HepG2 (cell line): ENCODE data around the gene CCDC86. TPM values are rescaled to one million over a fixed set of nuclear protein-coding genes. Genes with fewer than 3 reads are reported as not detected.
A peak's percentile ranks its signal among the peaks of the same experiment; 100 is the strongest.

Experiments used
- CCDC6 ChIP-seq: sonication (generic); formaldehyde crosslinking; IDR thresholded peaks from 2 replicates; pipeline ENCODE4 v1.8.1; 2022; ENCODE audit warnings: mild to moderate bottlenecking, missing genetic modification reagents, moderate library complexity
- FOSL1 ChIP-seq: sonication (generic); formaldehyde crosslinking; IDR thresholded peaks from 2 replicates; pipeline ENCODE4 v1.9.0; 2021; ENCODE audit warnings: missing genetic modification reagents, borderline replicate concordance
- FOXA3 ChIP-seq: IDR thresholded peaks from 2 replicates; pipeline ENCODE4 v1.6.1; 2016; ENCODE audit warnings: missing genetic modification reagents, missing compliant biosample characterization
- FOXJ3 ChIP-seq: sonication (generic); formaldehyde crosslinking; IDR thresholded peaks from 2 replicates; pipeline ENCODE4 v1.4.0; 2020; ENCODE audit warnings: missing genetic modification reagents, mild to moderate bottlenecking, borderline replicate concordance
- GATAD2A ChIP-seq: IDR thresholded peaks from 2 replicates; pipeline ENCODE4 v1.6.1; 2016
- JARID2 ChIP-seq: sonication (generic); formaldehyde crosslinking; IDR thresholded peaks from 2 replicates; pipeline ENCODE4 v1.8.1; 2023; ENCODE audit warnings: missing genetic modification reagents, inconsistent platforms; ENCODE audit not compliant: insufficient replicate concordance
- JUN ChIP-seq: sonication (generic); formaldehyde crosslinking; IDR thresholded peaks from 2 replicates; pipeline ENCODE4 v1.4.0; 2020; ENCODE audit warnings: mild to moderate bottlenecking, missing genetic modification reagents
- MAF1 ChIP-seq: sonication (generic); formaldehyde crosslinking; IDR thresholded peaks from 2 replicates; pipeline ENCODE4 v1.5.0; 2020; ENCODE audit warnings: missing genetic modification reagents, borderline replicate concordance
- NONO ChIP-seq, 2 experiments: fragments of 450-650 bp in 1 of 2; sonication (generic) in 1 of 2; formaldehyde crosslinking in 1 of 2; IDR thresholded peaks in 1 of 2; conservative IDR thresholded peaks in 1 of 2; 2 replicates each; pipeline versions ENCODE4 v1.6.1 to v1.8.0; 2017 to 2022; ENCODE audit warnings: mild to moderate bottlenecking in 1 of 2, missing genetic modification reagents in 1 of 2, moderate library complexity in 1 of 2
- PRDM15 ChIP-seq: sonication (generic); formaldehyde crosslinking; IDR thresholded peaks from 2 replicates; pipeline ENCODE4 v1.4.0; 2020; ENCODE audit warnings: missing genetic modification reagents
- RBAK ChIP-seq: sonication (generic); formaldehyde crosslinking; IDR thresholded peaks from 2 replicates; pipeline ENCODE4 v1.5.1; 2020; ENCODE audit warnings: mild to moderate bottlenecking, missing genetic modification reagents
- REXO4 ChIP-seq: sonication (generic); formaldehyde crosslinking; IDR thresholded peaks from 2 replicates; pipeline ENCODE4 v1.8.0; 2022; ENCODE audit warnings: missing genetic modification reagents, mild to moderate bottlenecking, borderline replicate concordance
- RFX3 ChIP-seq: IDR thresholded peaks from 2 replicates; pipeline ENCODE4 v1.6.1; 2016; ENCODE audit warnings: missing biosample characterization, missing genetic modification reagents
- SMAD3 ChIP-seq: sonication (generic); formaldehyde crosslinking; IDR thresholded peaks from 2 replicates; pipeline ENCODE4 v1.4.0; 2020; ENCODE audit warnings: missing genetic modification reagents
- SMYD3 ChIP-seq: sonication (generic); formaldehyde crosslinking; IDR thresholded peaks from 2 replicates; pipeline ENCODE4 v1.8.1; 2023; ENCODE audit warnings: mild to moderate bottlenecking, missing genetic modification reagents
- SNAPC2 ChIP-seq: sonication (generic); formaldehyde crosslinking; IDR thresholded peaks from 2 replicates; pipeline ENCODE4 v1.8.1; 2022; ENCODE audit warnings: mild to moderate bottlenecking, missing genetic modification reagents
- ZBTB21 ChIP-seq: sonication (generic); formaldehyde crosslinking; IDR thresholded peaks from 2 replicates; pipeline ENCODE4 v1.4.0; 2020; ENCODE audit warnings: missing genetic modification reagents
- ZC3H4 ChIP-seq: sonication (generic); formaldehyde crosslinking; IDR thresholded peaks from 2 replicates; pipeline ENCODE4 v1.4.0; 2020; ENCODE audit warnings: missing genetic modification reagents, borderline replicate concordance
- ZFY ChIP-seq: sonication (generic); formaldehyde crosslinking; IDR thresholded peaks from 2 replicates; pipeline ENCODE4 v1.4.0; 2020; ENCODE audit warnings: missing genetic modification reagents
- ZFYVE20 ChIP-seq: sonication (generic); formaldehyde crosslinking; IDR thresholded peaks from 2 replicates; pipeline ENCODE4 v1.8.0; 2023; ENCODE audit warnings: low read depth, mild to moderate bottlenecking, moderate library complexity, missing genetic modification reagents, borderline replicate concordance
- ZNF557 ChIP-seq: sonication (generic); formaldehyde crosslinking; IDR thresholded peaks from 2 replicates; pipeline ENCODE4 v1.4.0; 2020; ENCODE audit warnings: missing genetic modification reagents
- ZNF839 ChIP-seq: sonication (generic); formaldehyde crosslinking; IDR thresholded peaks from 2 replicates; pipeline ENCODE4 v1.4.0; 2020; ENCODE audit warnings: missing genetic modification reagents, mild to moderate bottlenecking, borderline replicate concordance
- ZSCAN29 ChIP-seq: sonication (generic); formaldehyde crosslinking; conservative IDR thresholded peaks from 2 replicates; pipeline ENCODE4 v1.4.0; 2020; ENCODE audit warnings: mild to moderate bottlenecking, missing genetic modification reagents
- ZZZ3 ChIP-seq: sonication (generic); formaldehyde crosslinking; IDR thresholded peaks from 2 replicates; pipeline ENCODE4 v1.4.0; 2020; ENCODE audit warnings: missing genetic modification reagents, mild to moderate bottlenecking, borderline replicate concordance
- polyA plus RNA-seq, 8 experiments: library from polyadenylated mRNA; depleted of rRNA in 3 of 8; stranded (reverse) in 7 of 8; unstranded in 1 of 8; fragments of >200 nt; fragmentation: Illumina TruSeq in 4 of 8; extraction: Trizol in 4 of 8; gene quantifications; 2 replicates each; pipeline versions ENCODE4 v1.2.1 to v1.2.3, GENCODE V29; 2011 to 2016; ENCODE audit warnings: low read depth in 4 of 8, missing spikeins in 1 of 8, mixed read lengths in 1 of 8; ENCODE audit not compliant: insufficient read depth in 1 of 8
- total RNA-seq, 5 experiments: library from RNA; depleted of rRNA; stranded (reverse); fragments of >200 nt; fragmentation: Illumina TruSeq; extraction: Trizol; gene quantifications; 2 replicates each; pipeline ENCODE4 v1.2.3, GENCODE V29; 2016; ENCODE audit warnings: low read depth in 1 of 5
- TF ChIP-seq, protein P1 (sequence below): sonication (generic); formaldehyde crosslinking; IDR thresholded peaks from 2 replicates; pipeline ENCODE4 v1.4.0; 2020; ENCODE audit warnings: missing genetic modification reagents

The CCDC86 gene
- total and polyA plus RNA-seq, 2 of the 13 experiments (the other 11 are each of a cell fraction or from before 2014, with no cell fraction given), result 33.8 to 37.6 TPM

- TF ChIP-seq, protein P1, sequence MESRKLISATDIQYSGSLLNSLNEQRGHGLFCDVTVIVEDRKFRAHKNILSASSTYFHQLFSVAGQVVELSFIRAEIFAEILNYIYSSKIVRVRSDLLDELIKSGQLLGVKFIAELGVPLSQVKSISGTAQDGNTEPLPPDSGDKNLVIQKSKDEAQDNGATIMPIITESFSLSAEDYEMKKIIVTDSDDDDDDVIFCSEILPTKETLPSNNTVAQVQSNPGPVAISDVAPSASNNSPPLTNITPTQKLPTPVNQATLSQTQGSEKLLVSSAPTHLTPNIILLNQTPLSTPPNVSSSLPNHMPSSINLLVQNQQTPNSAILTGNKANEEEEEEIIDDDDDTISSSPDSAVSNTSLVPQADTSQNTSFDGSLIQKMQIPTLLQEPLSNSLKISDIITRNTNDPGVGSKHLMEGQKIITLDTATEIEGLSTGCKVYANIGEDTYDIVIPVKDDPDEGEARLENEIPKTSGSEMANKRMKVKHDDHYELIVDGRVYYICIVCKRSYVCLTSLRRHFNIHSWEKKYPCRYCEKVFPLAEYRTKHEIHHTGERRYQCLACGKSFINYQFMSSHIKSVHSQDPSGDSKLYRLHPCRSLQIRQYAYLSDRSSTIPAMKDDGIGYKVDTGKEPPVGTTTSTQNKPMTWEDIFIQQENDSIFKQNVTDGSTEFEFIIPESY (CRISPR knock-in tag), result peak; percentile 57; the same call in 1 of the 2 replicates
- TF ChIP-seq JUN (CRISPR knock-in tag) (no peak), ZNF557 (CRISPR knock-in tag) (no peak), ZNF839 (CRISPR knock-in tag) (no peak), SMAD3 (CRISPR knock-in tag) (peak; percentile 81; the same call in 1 of the 2 replicates), MAF1 (CRISPR knock-in tag) (peak; percentile 68; the same call in 1 of the 2 replicates), CCDC6 (CRISPR knock-in tag) (peak; percentile 82; the same call in 1 of the 2 replicates), ZFYVE20 (CRISPR knock-in tag) (no peak), ZBTB21 (CRISPR knock-in tag) (peak; percentile 99), SMYD3 (CRISPR knock-in tag) (no peak), RFX3 (CRISPR knock-in tag) (no peak), ZZZ3 (CRISPR knock-in tag) (peak; percentile 63; the same call in 1 of the 2 replicates), ZSCAN29 (CRISPR knock-in tag) (no peak), RBAK (CRISPR knock-in tag) (no peak), FOXJ3 (CRISPR knock-in tag) (peak; percentile 52; the same call in 1 of the 2 replicates), ZFY (CRISPR knock-in tag) (peak; percentile 91), GATAD2A (CRISPR knock-in tag) (peak; percentile 63; the same call in 1 of the 2 replicates), PRDM15 (0 out of 2 replicates have a peak, but pooled peaks have one; percentile 25), FOXA3 (CRISPR knock-in tag) (peak; percentile 80), ZC3H4 (CRISPR knock-in tag) (no peak), NONO (IDR thresholded peaks at IDR 0.05) (no peak), NONO (CRISPR knock-in tag; conservative IDR thresholded peaks at IDR 0.05) (peak; percentile 97), JARID2 (CRISPR knock-in tag) (peak; percentile 88), SNAPC2 (CRISPR knock-in tag) (no peak), FOSL1 (CRISPR knock-in tag) (no peak), REXO4 (no peak)
Observed at GRCh38 chr11:60841797-60842667, at the start of gene CCDC86 (continued).
